SHP77 treated with DMSO at 0.1 percent for 48 hours (cell line): ENCODE measurements around the gene CCDC102A.
"Not testable (repeated sequence)": the region's sequence is repeated elsewhere in the genome, so short reads cannot be mapped to it uniquely, and the experiment has no call there.

Source experiments
- DNase-seq: peaks from one replicate; lab custom pipeline; 2025; lab: John Stamatoyannopoulos, UW

CCDC102A gene

GRCh38 chr16:57536306-57537193 lies at the start of gene CCDC102A:
CCDC102A (minus strand) TSS chr16:57536571; CDS start chr16:57529177, 7,394 bp downstream.
- no peak for DNase-seq

- DNase-seq = no peak
Observed at GRCh38 chr16:57585051-57585687, 48.8 kb upstream of the CCDC102A start.

- no peak for DNase-seq
Observed at GRCh38 chr16:57579361-57579665, 42.9 kb upstream of the CCDC102A start.

- no peak for DNase-seq
Observed at GRCh38 chr16:57578521-57579360, 42.4 kb upstream of the CCDC102A start.

- no peak for DNase-seq
Observed at GRCh38 chr16:57577691-57578224, 41.4 kb upstream of the CCDC102A start.

- no peak for DNase-seq
Observed at GRCh38 chr16:57577214-57577613, 40.8 kb upstream of the CCDC102A start.

- peak; percentile 35 for DNase-seq
Observed at GRCh38 chr16:57576429-57576870, 40.1 kb upstream of the CCDC102A start.

GRCh38 chr16:57575468-57576277 lies 39.3 kb upstream of the CCDC102A start:
- no peak for DNase-seq

- DNase-seq = no peak
Observed at GRCh38 chr16:57574646-57575467, 38.5 kb upstream of the CCDC102A start.

GRCh38 chr16:57574086-57574485 lies 37.7 kb upstream of the CCDC102A start:
- no peak for DNase-seq

- no peak for DNase-seq
Observed at GRCh38 chr16:57572978-57573728, 36.8 kb upstream of the CCDC102A start.

GRCh38 chr16:57571098-57571497 lies 34.7 kb upstream of the CCDC102A start:
- no peak for DNase-seq

GRCh38 chr16:57570301-57571070 lies 34.1 kb upstream of the CCDC102A start:
- DNase-seq = no peak

- no peak for DNase-seq
Observed at GRCh38 chr16:57569306-57569946, 33.1 kb upstream of the CCDC102A start.

GRCh38 chr16:57568772-57569171 lies 32.4 kb upstream of the CCDC102A start:
- DNase-seq = not testable (repeated sequence)

GRCh38 chr16:57568173-57568678 lies 31.9 kb upstream of the CCDC102A start:
- DNase-seq = no peak

- DNase-seq = no peak
Observed at GRCh38 chr16:57567691-57568090, 31.3 kb upstream of the CCDC102A start.

GRCh38 chr16:57566436-57566835 lies 30.1 kb upstream of the CCDC102A start:
- DNase-seq = no peak
